Activated T-cell treated with anti-CD3 and anti-CD28 coated beads, Interleukin-2, amount 50 U/mL, for 1 hour (primary cell): Measurements from ENCODE around the gene CD40.

Source experiments
- DNase-seq: peaks from one replicate; pipeline ENCODE4 v3.0.0-alpha.2; 2020

CD40 gene

DNA sequence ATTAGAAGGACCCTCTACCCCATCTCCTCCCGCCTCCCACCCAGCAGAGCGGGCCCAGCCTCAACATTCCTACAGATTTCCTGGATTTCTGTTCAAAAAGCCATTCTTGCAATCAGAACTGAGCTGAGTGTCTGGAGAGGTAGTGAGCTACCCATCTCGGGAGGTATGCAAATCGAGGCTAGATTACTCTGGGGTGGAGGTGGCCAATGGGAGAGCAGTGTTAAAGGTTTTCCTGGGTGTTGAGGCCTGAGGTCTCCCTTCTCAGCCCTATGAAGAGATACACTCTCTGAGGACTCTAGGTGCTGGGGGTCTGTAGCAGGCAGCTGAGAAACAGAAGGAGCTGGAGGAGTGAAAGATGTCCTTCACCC is 57.0 kb downstream of the CD40 start:
- no peak for DNase-seq

DNA sequence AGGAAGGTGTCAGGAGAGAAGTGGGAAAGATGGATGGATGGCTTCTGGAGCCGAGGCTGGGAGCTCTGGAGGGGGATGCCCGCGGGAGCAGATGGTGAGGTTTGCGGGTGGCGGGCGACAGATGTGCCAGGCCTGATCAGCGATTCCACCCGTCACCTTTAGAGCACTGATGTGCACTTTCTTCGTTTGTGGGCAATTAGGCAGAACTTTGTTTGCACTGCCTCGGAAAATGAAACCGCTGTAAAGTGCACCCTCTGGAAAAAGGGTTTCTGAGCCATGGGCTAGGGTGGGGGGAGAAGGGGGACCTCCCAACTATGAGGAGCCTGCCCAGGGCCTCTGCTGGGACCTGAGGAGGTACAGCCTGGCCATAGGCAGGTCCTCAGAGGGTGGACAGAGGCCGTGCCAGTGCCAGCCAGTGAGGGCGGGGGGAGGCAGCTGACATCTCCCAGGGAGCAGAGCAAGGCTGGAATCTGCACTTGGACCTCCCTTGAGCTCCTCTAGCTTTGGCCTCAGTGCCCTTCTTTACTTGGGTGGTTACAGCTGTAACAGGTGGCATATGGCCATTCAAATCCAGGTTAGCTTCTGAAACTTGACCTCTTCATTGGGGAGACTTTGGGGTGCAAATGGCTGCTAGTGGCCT is 58.7 kb downstream of the CD40 start:
- DNase-seq, result no peak

GRCh38 chr20:46177768-46178167 is 59.7 kb downstream of the CD40 start:
- no peak for DNase-seq

DNA sequence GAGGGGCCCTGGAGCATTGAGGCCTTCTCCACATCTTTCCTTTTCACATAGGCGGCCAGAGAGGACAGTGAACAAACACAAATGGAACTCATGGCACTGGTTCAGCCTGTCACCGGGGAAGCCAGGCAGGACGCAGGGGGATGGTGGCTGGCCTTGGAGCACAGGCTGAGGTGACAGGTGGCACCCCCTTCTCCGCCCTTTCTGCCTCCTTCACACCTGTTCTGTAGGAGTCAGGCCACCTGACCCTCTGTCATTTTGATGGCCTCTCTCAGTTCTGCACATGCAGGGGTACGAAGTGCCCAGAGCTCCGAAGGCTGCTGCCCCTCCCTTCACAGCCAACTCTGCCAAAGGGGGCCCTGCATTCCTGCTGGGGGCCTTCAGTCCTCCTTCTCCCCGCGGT is 60.8 kb downstream of the CD40 start:
- DNase-seq, result no peak
